Suppressor macrophage treated with lipopolysaccharide for 4 hours (primary cell): Measurements from ENCODE around the gene FRMPD2.
"Not testable (repeated sequence)": the region's sequence is repeated elsewhere in the genome, so short reads cannot be mapped to it uniquely, and the experiment has no call there.

Experiments
- DNase-seq: peaks from one replicate; pipeline ENCODE4 v3.0.0-alpha.2; 2020

Gene FRMPD2

DNA sequence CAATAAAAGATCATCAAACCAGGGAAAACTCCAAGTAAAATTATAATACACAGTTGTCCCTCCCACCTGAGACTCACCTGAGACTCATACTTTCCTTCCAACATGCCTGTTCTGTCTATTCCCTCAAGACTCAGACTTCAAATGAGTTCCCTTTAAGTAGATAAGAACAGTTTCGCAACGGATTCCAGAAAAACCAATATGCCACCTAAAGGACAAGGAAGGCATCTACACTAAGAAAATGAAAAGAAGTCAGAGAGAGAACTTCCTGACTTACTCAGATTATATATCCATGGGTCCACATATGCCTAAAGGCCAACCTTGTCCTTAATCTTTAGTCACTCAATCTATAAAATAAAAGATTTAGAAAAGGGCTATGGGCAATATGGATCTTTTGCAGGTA lies 148.9 kb downstream of the FRMPD2 start:
- not testable (repeated sequence) for DNase-seq

DNA sequence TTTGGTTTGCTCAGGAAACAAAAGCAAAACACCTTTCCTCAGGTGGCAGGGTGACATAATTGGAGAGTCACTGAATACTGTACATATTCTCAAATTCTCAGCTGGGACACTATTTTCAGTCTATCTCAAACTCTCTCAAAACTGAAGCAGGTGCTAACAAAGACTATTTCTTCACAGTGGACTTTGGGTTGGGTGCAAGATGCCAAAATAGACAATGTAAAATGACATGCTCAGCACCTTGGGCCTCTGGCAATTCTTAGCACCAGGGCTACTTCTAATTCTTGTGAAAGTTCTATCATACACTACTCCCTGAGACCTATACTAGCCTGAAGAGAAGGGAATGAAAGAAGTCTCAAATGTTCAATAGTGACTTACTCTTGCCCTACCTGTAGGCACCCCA lies 151.9 kb downstream of the FRMPD2 start:
- not testable (repeated sequence) for DNase-seq

DNA sequence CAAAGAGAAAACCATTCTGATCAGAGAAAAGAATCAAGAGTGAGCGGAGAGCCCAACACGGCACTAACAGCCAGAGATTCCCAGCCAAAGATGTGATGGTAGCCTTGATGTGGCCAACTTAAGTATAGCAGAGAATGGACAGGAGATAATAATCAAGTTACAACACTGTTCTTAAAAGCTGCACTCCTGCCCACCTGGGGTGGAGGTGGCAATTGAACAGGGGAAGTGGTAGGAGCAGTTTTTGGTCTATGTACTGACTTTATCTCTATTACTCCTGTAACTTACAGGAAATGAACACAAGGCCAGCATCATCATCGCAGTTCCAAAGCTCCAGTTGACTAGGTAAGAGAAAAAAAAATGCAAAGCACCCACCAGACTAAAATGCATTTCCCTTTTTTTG lies 164.2 kb downstream of the FRMPD2 start:
- not testable (repeated sequence) for DNase-seq
